Caco-2 (cell line): ENCODE data around the gene CCDC110. TPM values are rescaled to one million over a fixed set of nuclear protein-coding genes. Genes with fewer than 3 reads are reported as not detected.

Experiments
- BruUV-seq: library from RNA; stranded (reverse); fragments of 400-500 nt; replicated peaks from 2 replicates; lab custom pipeline; 2021; lab: Mats Ljungman, UMichigan
- CTCF ChIA-PET: fragments of 300-600 bp; sonication (Branson Sonifier 250); formaldehyde crosslinking; loops from one replicate; lab custom pipeline; 2022; ENCODE audit warnings: antibody characterized with exemption; lab: Charles Lee
- POLR2A ChIA-PET: fragments of 300-600 bp; sonication (Branson Sonifier 250); formaldehyde crosslinking; loops from one replicate; lab custom pipeline; 2022; ENCODE audit warnings: antibody characterized with exemption; lab: Charles Lee
- DNase-seq, 2 experiments: peaks; one replicate each; pipeline versions ENCODE4 v3.0.0 to v3.0.0-alpha.2; 2020 to 2022
- H3K27me3 ChIP-seq: replicated peaks from 2 replicates; pipeline ENCODE4 v1.6.0; 2011; ENCODE audit warnings: low read length; ENCODE audit not compliant: control insufficient read depth, insufficient read depth
- H3K36me3 ChIP-seq: 2 replicates; pipeline ENCODE4 v1.5.1; 2011; ENCODE audit warnings: low read length; ENCODE audit not compliant: control insufficient read depth, insufficient read depth
- H3K4me1 ChIP-seq: fragments of 250-450 bp; sonication (Bioruptor Pico); 2 replicates; pipeline ENCODE4 v1.5.1; 2020; ENCODE audit warnings: mild to moderate bottlenecking
- H3K4me3 ChIP-seq: 2 replicates; pipeline ENCODE4 v1.5.1; 2011; ENCODE audit warnings: low read depth, mild to moderate bottlenecking, control low read depth, low read length
- H3K9me3 ChIP-seq: fragments of 250-450 bp; sonication (Bioruptor Pico); 2 replicates; pipeline ENCODE4 v1.5.1; 2020; ENCODE audit warnings: mild to moderate bottlenecking, moderate library complexity
- H3K27ac Mint-ChIP-seq: one replicate; pipeline ENCODE4 v1.8.0; 2022; ENCODE audit warnings: mixed read lengths; ENCODE audit not compliant: unreplicated experiment
- H3K27me3 Mint-ChIP-seq: one replicate; pipeline ENCODE4 v1.8.0; 2022; ENCODE audit warnings: mixed read lengths; ENCODE audit not compliant: insufficient read depth, unreplicated experiment
- H3K36me3 Mint-ChIP-seq: one replicate; pipeline ENCODE4 v1.8.0; 2022; ENCODE audit warnings: mild to moderate bottlenecking, mixed read lengths; ENCODE audit not compliant: insufficient read depth, unreplicated experiment
- H3K4me1 Mint-ChIP-seq: one replicate; pipeline ENCODE4 v1.8.0; 2022; ENCODE audit warnings: low read depth, mixed read lengths; ENCODE audit not compliant: unreplicated experiment
- H3K4me3 Mint-ChIP-seq: one replicate; pipeline ENCODE4 v1.8.0; 2022; ENCODE audit warnings: mild to moderate bottlenecking, moderate library complexity, mixed read lengths; ENCODE audit not compliant: unreplicated experiment
- H3K9me3 Mint-ChIP-seq: one replicate; pipeline ENCODE4 v1.8.0; 2022; ENCODE audit warnings: mixed read lengths; ENCODE audit not compliant: unreplicated experiment
- CTCF ChIP-seq, 2 experiments: fragments of 200-600 bp in 1 of 2; IDR thresholded peaks; 1 replicate in 1 of 2; 2 replicates in 1 of 2; pipeline versions ENCODE4 v1.5.1 to v1.8.0; 2011 to 2022; ENCODE audit warnings: antibody characterized with exemption in 1 of 2, control low read depth in 1 of 2, inconsistent platforms in 1 of 2, low read depth in 1 of 2, low read length in 1 of 2, mild to moderate bottlenecking in 1 of 2, moderate library complexity in 1 of 2; ENCODE audit not compliant: insufficient read depth in 1 of 2, severe bottlenecking in 1 of 2, unreplicated experiment in 1 of 2
- intact Hi-C: fragments of 100-400 bp; cut with micrococcal nuclease; formaldehyde crosslinking; loops from one replicate; pipeline ENCODE4 v1.10.0; 2022; ENCODE audit not compliant: unreplicated experiment
- total RNA-seq: library from RNA; stranded (reverse); gene quantifications from 2 replicates; pipeline ENCODE4 v1.2.3, GENCODE V29; 2022

Gene CCDC110
- total RNA-seq, 1 experiment from 2014 or later = not detected

DNA sequence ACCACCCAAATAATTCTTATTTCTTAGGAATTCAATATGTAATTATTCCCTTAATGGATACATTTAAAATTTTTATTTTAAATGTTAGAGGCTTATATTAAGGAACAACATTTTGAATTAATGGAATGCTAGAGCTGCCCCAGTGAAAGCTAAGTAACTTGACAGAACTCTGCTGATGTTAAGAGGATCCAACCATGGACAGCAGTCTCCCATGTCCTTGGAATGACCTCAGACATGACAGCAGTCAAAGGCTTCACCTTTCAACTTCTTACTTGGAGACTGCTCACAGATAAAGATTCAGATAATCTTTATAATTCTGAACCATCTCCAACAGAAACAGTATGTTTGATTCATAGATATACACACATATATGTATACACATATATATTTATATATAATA, 46.5 kb upstream of the CCDC110 start:
- Histone ChIP-seq H3K27me3 (no peaks in the 10 kb centered on the region), H3K9me3 (no peaks in the 10 kb centered on the region), H3K4me1 (peaks cover 14% of the 10 kb centered on the region), H3K36me3 (no peaks in the 10 kb centered on the region), H3K4me3 (no peak overlapping the region)
- no TSS peak for BruUV-seq
- H3K27me3 Mint-ChIP-seq = no peaks in the 10 kb centered on the region
- no peak for DNase-seq
- CTCF ChIA-PET = no interaction called here
- POLR2A ChIA-PET = no interaction called here
- H3K9me3 Mint-ChIP-seq = no peaks in the 10 kb centered on the region
- no peak overlapping the region for H3K4me3 Mint-ChIP-seq
- TF ChIP-seq CTCF (IDR thresholded peaks at IDR 0.05; ENCODE audit: insufficient read depth in 1 of 2, low read depth in 1 of 2, low read length in 1 of 2, severe bottlenecking in 1 of 2, unreplicated experiment in 1 of 2) = no peak
- intact Hi-C loops = no loop called here
- H3K27ac Mint-ChIP-seq = no peak overlapping the region
- H3K36me3 Mint-ChIP-seq = no peaks in the 10 kb centered on the region
- no peaks in the 10 kb centered on the region for H3K4me1 Mint-ChIP-seq

- H3K9me3 Mint-ChIP-seq = no peaks in the 10 kb centered on the region
- H3K27me3 Mint-ChIP-seq = no peaks in the 10 kb centered on the region
- no peaks in the 10 kb centered on the region for H3K9me3 ChIP-seq
- H3K27ac Mint-ChIP-seq = no peak overlapping the region
- H3K4me3 ChIP-seq = no peak overlapping the region
- H3K36me3 ChIP-seq = no peaks in the 10 kb centered on the region
- DNase-seq = no peak
- BruUV-seq = no TSS peak
- CTCF ChIA-PET = no interaction called here
- intact Hi-C loops = no loop called here
- no peaks in the 10 kb centered on the region for H3K36me3 Mint-ChIP-seq
- POLR2A ChIA-PET = no interaction called here
- H3K4me3 Mint-ChIP-seq = no peak overlapping the region
- no peak for TF ChIP-seq CTCF (IDR thresholded peaks at IDR 0.05; ENCODE audit: insufficient read depth in 1 of 2, low read depth in 1 of 2, low read length in 1 of 2, severe bottlenecking in 1 of 2, unreplicated experiment in 1 of 2)
- peaks cover 14% of the 10 kb centered on the region for H3K4me1 ChIP-seq
- H3K27me3 ChIP-seq = no peaks in the 10 kb centered on the region
- no peaks in the 10 kb centered on the region for H3K4me1 Mint-ChIP-seq
Observed at GRCh38 chr4:185515248-185515647, 43.7 kb upstream of the CCDC110 start.

- BruUV-seq = no TSS peak
- H3K9me3 Mint-ChIP-seq = no peaks in the 10 kb centered on the region
Observed at GRCh38 chr4:185514182-185514697, 42.7 kb upstream of the CCDC110 start.

More at GRCh38 chr4:185514182-185514697, 42.7 kb upstream of the CCDC110 start:
- ChIA-PET CTCF (no interaction called here), POLR2A (interaction anchor here (0.6 to 0.8 kb wide), 2 partner anchors 21 to 23 kb away, joined by 4 to 10 read pairs; partner anchors contain the start of gene PDLIM3)
- DNase-seq = no peak
- Histone ChIP-seq H3K36me3 (no peaks in the 10 kb centered on the region), H3K9me3 (no peaks in the 10 kb centered on the region), H3K27me3 (no peaks in the 10 kb centered on the region), H3K4me1 (peaks cover 9% of the 10 kb centered on the region; the same call in 1 of the 2 replicates), H3K4me3 (no peak overlapping the region)
- Mint-ChIP-seq H3K4me1 (no peaks in the 10 kb centered on the region), H3K27ac (peak overlapping the region; percentile 5), H3K36me3 (no peaks in the 10 kb centered on the region), H3K4me3 (peak overlapping the region; percentile 60), H3K27me3 (no peaks in the 10 kb centered on the region)
- TF ChIP-seq CTCF (IDR thresholded peaks at IDR 0.05; ENCODE audit: insufficient read depth in 1 of 2, low read depth in 1 of 2, low read length in 1 of 2, severe bottlenecking in 1 of 2, unreplicated experiment in 1 of 2) = no peak
- intact Hi-C loops = loop anchor here (1.0 kb wide), 1 partner anchor 16 kb away; no protein-coding TSS in a partner anchor
